Glomerular endothelial cell (primary cell): ENCODE results near the gene TRAPPC2B. TPM values are rescaled to one million over a fixed set of nuclear protein-coding genes. Genes with fewer than 3 reads are reported as not detected.
A peak's percentile ranks its signal among the peaks of the same experiment; 100 is the strongest.

Experiments
- DNase-seq: peaks from one replicate; pipeline ENCODE4 v3.0.0-alpha.2; 2011; ENCODE audit warnings: low read depth, low spot score; ENCODE audit errors: extremely low read depth
- total RNA-seq: library from RNA; depleted of rRNA; stranded (reverse); fragments of >200 nt; gene quantifications from 2 replicates; pipeline ENCODE4 v1.2.3, GENCODE V29; 2015

Gene TRAPPC2B
- 23.5 and 24.6 TPM in 2 replicates for total RNA-seq

GRCh38 chr19:57362997-57363687 is at the start of gene TRAPPC2B, which contains the start of gene ZNF547:
Gene TRAPPC2B (plus strand): TSS chr19:57363551. CDS start chr19:57364834, 1,283 bp downstream.
Gene ZNF547 (plus strand): TSS chr19:57363551. CDS start chr19:57368556, 5,005 bp downstream.
- DNase-seq = peak; percentile 95

GRCh38 chr19:57314146-57314545 is 49.2 kb upstream of the TRAPPC2B start:
- DNase-seq = no peak

GRCh38 chr19:57317503-57317902 is 45.8 kb upstream of the TRAPPC2B start:
- DNase-seq = no peak

GRCh38 chr19:57319869-57320179 is 43.5 kb upstream of the TRAPPC2B start:
- no peak for DNase-seq

GRCh38 chr19:57320180-57321084 is 42.9 kb upstream of the TRAPPC2B start, which contains the start of gene ZNF543:
Gene ZNF543 (plus strand): TSS chr19:57320472. CDS start chr19:57320854, 382 bp downstream.
- peak; percentile 75 for DNase-seq

- DNase-seq = no peak
These were observed 42.2 kb upstream of the TRAPPC2B start for GRCh38 chr19:57321116-57321515.

- DNase-seq = no peak
These were observed 41.6 kb upstream of the TRAPPC2B start for GRCh38 chr19:57321751-57322150.

- DNase-seq = no peak
These were observed 38.4 kb upstream of the TRAPPC2B start for GRCh38 chr19:57324992-57325391.

GRCh38 chr19:57327993-57328392 is 35.4 kb upstream of the TRAPPC2B start:
- no peak for DNase-seq

- DNase-seq = no peak
These were observed 29.2 kb upstream of the TRAPPC2B start for GRCh38 chr19:57334191-57334590.

GRCh38 chr19:57338877-57339276 is 24.5 kb upstream of the TRAPPC2B start:
- no peak for DNase-seq

GRCh38 chr19:57342582-57342981 is 20.8 kb upstream of the TRAPPC2B start:
- DNase-seq = no peak

- DNase-seq = no peak
These were observed 15.2 kb upstream of the TRAPPC2B start for GRCh38 chr19:57348136-57348535.

- DNase-seq = peak; percentile 76
These were observed 12.2 kb upstream of the TRAPPC2B start, which contains the start of gene ZNF304 for GRCh38 chr19:57350877-57351805. Gene ZNF304 (plus strand): TSS chr19:57351271. CDS start chr19:57351665, 394 bp downstream.

GRCh38 chr19:57351867-57352266 is 11.5 kb upstream of the TRAPPC2B start:
- no peak for DNase-seq

GRCh38 chr19:57355916-57356315 is 7.4 kb upstream of the TRAPPC2B start:
- no peak for DNase-seq

- no peak for DNase-seq
These were observed 5.9 kb upstream of the TRAPPC2B start for GRCh38 chr19:57357406-57357805.

- no peak for DNase-seq
These were observed 4.1 kb upstream of the TRAPPC2B start for GRCh38 chr19:57359300-57359699.

- no peak for DNase-seq
These were observed 932 bp upstream of the TRAPPC2B start for GRCh38 chr19:57362419-57362818.

- DNase-seq = no peak
These were observed 384 bp downstream of the TRAPPC2B start for GRCh38 chr19:57363688-57364181.
